ELR (cell line): ENCODE results near the gene CA11.
A peak's percentile ranks its signal among the peaks of the same experiment; 100 is the strongest.

ENCODE experiments used
- DNase-seq: peaks from one replicate; pipeline ENCODE4 v3.0.0-alpha.2; 2015; ENCODE audit warnings: low read depth

The CA11 gene

DNA sequence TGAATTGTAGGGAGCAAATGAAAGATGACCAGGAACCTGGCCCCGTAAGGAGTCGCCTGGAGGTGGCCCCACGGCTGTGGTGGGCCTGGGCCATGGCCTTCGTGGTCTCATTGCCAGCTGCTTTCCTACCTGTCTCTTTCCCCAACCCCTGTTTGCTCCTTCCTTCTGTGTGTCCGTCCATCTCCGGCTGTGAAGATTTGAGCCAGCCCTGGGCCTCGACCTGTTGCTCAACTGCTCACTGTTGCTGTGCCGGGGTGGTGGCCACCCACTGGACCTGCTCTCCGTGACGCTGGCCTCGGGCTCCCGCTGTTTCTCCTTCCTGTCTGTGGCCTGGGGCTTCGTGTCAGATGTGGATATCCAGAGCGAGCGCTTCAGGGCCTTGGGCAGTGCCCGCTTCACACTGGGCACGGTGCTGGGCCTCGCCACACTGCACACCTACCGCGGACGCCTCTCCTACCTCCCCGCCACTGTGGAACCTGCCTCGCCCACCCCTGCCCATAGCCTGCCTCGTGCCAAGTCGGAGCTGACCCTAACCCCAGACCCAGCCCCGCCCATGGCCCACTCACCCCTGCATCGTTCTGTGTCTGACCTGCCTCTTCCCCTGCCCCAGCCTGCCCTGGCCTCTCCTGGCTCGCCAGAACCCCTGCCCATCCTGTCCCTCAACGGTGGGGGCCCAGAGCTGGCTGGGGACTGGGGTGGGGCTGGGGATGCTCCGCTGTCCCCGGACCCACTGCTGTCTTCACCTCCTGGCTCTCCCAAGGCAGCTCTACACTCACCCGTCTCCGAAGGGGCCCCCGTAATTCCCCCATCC lies 17.3 kb downstream of the CA11 start:
- DNase-seq: no peak

DNA sequence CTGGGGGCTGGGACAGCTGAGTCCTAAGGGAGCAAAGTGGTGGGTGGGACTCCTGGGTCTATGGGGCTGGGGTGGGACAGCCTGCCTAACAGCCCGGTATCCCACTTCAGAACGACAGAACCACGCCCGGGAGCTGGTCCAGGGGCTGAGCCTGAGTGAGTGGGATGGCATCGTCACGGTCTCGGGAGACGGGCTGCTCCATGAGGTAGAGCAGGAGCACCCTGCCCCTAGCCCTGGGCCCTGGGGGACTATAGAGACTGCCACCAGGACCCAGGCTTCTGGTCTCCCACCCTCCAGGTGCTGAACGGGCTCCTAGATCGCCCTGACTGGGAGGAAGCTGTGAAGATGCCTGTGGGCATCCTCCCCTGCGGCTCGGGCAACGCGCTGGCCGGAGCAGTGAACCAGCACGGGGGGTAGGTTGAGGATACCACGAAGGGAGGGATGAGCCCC lies 18.1 kb downstream of the CA11 start:
- DNase-seq: no peak

DNA sequence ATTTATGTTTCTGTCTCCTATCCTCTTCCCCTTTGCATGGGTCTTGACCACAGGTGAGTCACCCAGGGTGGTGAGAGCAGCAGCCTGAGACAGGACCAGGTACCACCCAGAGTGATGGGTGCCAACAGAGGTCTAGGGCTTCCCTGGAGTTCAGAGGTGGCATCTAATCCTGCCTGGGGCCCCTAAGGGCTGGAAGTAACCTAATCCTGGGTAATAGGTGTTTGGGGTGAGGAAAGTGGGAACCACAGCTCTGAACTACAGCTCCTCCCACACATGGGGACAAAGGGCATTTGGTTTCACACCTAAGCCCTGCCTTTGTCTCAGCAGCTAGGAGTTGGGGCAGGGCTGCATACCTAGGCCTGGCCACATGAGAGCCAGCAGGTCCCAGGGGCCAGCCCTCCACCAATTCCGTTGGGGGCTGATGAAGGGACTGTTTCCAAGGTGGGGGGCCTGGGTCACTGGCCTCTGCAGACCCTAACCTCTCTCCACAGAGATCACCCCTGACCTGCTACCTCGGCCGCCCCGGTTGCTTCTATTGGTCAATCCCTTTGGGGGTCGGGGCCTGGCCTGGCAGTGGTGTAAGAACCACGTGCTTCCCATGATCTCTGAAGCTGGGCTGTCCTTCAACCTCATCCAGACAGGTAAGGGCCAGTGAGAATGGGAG lies 18.7 kb downstream of the CA11 start:
- peak; percentile 37 for DNase-seq

DNA sequence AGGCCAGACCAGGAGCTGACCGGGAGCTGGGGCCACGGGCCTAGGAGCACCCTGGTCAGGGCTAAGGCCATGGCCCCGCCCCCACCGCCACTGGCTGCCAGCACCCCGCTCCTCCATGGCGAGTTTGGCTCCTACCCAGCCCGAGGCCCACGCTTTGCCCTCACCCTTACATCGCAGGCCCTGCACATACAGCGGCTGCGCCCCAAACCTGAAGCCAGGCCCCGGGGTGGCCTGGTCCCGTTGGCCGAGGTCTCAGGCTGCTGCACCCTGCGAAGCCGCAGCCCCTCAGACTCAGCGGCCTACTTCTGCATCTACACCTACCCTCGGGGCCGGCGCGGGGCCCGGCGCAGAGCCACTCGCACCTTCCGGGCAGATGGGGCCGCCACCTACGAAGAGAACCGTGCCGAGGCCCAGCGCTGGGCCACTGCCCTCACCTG lies 20.1 kb downstream of the CA11 start:
- no peak for DNase-seq

DNA sequence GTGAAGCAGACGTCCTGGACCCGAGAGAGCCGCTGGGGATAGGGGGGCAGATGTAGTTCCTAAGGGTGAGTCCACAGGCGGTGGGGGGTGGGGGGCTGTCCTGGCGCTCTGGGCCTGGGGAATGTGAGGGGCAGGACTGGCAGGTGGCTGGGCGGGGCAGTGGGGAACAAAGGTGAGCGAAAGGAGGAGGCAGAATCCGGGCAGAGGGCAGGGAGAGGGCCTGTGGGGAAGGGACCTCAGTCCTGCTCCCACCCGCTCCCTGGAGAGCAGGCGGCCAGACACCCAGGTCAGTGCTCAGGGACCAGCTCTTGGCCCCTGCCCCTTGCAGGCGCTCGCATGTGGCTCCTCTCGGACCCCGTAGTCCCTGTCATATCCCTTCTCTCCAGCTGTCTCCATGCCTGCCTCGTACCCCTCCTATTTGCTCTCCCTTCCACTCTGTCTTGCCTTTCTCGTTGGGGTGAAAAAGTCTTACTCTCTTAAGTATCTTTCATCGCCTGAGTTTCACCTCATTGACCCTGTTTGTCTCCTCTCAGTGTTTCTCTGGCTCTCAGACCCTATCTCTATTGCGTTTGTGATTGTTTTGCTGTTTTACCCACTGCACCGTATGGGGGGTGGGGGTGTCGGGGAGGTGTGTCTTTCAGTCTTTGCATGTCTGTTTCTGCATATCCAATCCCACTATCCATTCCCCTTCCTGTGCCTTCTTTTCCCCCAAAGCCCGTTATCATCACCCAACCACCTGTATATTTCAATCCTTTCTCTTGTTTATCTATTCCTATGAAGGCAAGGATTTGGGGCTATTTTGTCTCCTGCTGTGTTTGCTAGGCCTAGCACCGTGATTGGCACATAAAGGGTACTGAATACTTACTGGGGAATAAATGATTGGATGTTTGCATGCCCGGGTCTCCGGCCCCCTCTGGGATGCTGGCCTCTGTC lies 20.9 kb downstream of the CA11 start:
- no peak for DNase-seq

DNA sequence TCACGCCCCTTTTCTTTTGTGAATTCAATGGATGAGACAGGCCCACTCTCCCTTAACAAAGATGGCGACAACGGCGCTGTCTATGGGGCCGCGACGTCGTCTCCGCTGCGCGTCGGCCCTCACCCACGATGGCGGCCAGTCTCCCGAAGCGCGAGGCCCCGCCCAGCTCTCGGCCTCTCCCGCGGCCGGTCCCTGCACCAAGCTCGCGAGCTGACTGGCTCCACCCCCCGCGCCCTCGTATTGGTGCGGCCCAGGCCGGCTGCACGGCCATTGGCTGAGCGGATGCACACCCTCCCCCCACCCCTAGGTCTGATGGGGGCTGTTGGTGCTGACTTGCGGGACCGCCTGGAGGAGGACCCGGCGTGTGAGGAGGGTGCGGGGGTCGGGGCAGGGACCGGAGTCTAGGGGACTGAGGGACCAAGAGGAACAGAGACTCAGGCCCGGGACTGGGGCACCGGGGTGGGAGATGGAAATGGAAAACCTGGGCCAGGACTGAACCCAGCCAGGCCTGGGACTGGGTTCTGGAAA lies 21.9 kb downstream of the CA11 start:
- peak; percentile 97 for DNase-seq

DNA sequence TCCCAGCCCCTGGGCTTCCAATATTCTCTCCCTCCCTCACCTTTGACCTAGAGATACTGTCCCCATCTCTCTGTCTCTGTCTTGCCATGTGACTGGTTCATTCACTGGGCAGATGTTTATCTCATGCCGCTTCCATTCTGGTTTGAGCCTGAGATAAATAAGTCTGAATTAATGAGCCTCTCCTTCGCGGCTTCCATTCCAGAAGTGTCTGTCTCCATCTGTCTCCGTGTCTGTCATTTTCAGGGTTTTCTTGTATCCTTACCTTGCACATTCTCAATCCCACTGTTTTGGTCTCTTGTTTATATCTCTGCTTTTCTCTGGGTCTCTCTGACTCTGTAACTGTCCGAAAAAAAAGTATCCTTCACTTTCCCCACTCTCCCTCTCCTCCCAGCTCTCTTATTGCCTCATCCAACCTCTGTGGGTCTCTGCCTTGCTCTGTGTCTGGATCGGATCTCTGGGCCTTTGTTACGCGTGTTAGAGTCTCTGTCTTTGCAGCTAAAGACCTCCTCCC lies 22.4 kb downstream of the CA11 start:
- no peak for DNase-seq

DNA sequence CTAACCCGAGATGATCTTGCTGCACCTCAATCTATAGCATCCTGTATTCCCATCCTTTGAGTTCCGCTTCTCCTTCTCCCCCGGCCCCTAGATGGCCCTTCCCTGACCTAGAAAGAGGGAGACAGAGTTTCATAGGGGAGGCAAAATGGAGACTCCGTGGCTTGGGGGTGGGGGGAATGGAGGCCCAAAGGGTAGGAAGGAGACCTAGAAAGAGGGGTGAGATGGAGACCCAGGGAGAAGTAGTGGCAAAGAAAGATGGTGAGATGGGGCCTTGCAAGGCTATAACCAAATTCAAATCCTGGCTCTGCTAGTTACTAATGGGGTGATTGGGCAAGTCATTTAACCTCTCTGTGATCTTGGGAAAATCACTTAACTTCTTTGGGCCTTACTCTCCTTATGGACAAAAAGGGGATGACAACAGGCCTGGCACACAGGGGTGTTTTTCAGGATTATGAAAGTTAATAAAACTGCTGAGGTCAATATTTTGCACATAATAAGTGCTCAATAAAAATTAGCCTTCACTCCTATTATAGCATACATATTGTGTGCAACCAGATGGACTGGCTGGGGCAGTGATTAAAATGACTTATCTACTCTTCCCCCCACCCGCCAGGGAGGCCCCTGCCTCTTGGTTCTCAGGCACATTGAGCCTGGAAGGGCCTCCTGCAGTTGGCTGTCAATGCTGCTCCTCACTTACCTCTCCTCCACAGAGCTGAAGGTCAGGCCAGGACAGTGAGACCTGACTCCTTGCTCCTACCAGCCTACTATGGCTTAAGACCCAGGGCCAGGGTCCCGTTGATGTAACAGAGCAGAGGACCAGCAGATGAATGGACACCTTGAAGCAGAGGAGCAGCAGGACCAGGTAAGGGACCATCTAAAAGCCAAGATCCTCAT lies 26.0 kb downstream of the CA11 start:
- peak; percentile 49 for DNase-seq

DNA sequence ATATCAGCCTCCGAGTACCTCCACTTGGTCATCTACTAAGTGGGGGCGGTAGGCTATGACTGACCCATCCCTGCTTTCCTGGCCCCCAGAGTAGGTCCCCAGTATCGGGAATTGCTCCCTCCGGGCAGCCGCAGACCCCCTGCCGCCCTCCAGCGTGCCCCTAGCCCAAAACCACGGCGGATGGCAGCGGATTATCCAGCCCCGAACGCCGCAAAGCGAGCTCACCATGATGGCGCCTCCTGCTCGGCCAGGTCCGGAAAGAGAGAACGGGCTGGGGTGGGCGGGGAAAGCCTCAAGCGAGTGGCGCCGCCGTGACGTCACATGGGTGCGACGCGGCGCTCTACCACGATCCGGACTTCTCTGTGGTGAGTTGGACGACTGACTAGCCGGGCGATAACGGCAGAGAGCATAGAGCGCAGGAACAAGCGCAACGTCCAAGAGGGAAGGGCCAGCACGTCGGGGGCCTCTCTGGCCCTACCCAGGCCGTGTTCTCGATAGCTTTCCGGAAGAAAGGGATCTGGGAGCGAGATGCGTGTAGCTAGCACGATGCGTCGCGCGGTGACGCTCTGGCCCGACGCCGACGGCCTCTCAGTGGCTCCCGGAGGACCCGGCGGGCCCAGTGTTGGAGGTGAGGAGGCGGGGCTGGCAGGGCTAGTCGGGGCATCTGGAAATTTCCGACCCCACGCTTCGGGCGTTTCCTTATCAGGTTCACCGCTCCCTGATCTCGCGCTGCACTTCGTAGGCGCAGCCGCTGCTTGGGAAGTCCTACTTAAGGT lies 26.9 kb downstream of the CA11 start, which contains the start of the genes RPL18 and SPHK2:
RPL18 (minus strand) TSS at position 263 of the 776 bp plus-strand sequence; CDS start at position 228, 35 bp downstream.
SPHK2 (plus strand) TSS at position 591 of the 776 bp plus-strand sequence. CDS start 1,009 bp downstream, outside the sequence.
- peak; percentile 98 for DNase-seq

DNA sequence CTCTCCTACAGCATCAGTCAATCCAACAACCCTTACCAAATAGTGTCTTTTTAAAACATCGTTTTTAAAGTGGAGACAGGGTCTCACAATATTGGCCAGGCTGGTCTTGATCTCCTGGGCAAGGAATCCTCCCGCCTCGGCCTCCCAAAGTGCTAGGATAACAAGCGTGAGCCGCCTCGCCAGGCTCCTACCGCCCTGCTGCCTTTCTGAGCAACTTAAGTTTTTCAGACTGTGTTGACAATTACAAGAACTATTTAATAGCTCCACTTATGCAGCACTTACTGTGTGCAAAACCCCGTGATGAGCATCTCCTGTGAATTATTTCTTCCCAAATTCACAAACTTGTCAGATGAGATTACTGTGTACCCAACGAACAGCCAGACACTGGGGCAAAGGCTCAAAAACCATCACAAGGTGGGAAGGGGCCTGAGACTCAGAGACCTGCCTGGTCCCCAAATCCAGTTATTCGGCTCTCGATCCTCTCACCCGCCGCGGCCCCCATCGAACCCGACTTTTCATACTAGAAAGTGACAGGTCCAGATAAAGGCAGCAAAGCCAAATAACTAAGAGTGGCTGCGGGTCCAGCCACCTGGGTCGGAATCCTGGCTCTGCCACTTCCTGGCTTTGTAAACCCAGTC lies 27.6 kb downstream of the CA11 start:
- no peak for DNase-seq

DNA sequence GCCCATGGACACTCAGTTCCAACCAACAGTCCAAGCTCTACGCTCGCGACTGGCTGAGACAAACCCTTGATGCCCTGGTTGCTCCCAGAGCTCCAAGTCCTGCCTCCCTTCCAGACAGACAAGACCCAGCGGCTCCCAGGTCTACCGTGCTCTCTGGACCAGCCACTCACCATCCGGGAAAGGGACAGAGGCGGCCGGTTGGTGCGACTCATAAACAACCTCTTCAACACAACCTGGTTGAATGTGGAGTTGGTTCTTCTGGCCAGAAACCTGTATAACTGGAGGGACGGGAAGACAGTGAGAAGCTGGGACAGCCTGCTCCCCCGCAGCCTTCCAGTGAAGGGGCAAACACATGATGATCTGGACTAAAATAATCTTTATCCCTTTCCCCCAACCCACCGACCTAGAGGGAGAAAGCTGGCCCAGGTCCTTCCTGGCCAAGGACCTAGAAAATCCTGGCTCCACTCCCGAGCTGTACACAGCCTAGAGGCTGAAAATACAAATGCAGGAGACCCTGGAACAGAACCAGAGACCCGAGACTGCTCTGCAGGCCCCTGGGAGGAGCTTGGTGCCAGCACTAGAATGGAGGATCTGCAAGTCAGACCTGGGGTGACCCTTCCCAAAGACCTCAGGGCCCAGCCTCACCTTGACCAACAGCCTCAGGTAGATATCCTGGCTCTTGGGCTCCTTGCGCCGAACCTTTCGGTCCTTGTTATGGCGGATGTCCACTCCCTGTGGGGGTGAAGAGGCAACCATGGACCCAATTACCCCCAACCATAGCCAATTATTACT lies 28.6 kb downstream of the CA11 start:
- DNase-seq: peak; percentile 31

DNA sequence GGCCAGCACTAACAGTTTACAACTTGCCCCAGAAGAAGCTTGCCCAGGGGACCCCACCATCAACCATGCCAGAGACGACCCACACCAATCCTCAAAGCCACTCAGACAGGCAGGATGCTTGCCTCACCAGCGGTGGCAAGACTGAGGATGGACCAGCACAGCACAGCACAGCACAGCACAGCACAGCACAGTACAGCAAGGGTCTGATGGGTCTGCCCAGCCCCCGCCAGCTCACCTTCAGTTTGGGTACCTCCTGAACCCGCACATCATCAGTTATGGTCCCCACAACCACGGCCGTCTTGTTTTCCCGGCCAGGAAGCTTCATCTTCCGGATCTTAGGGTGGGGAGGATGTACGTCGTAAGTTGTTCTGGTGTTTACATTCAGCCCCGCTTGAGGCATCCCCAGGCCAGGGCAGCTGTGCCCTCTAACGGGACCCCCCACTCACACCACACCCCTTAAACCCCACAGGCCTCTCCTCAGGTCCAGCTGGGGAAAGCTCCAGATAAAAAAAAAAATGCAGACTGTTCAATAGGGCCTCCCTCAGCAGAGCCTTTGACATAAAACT lies 29.4 kb downstream of the CA11 start:
- no peak for DNase-seq

DNA sequence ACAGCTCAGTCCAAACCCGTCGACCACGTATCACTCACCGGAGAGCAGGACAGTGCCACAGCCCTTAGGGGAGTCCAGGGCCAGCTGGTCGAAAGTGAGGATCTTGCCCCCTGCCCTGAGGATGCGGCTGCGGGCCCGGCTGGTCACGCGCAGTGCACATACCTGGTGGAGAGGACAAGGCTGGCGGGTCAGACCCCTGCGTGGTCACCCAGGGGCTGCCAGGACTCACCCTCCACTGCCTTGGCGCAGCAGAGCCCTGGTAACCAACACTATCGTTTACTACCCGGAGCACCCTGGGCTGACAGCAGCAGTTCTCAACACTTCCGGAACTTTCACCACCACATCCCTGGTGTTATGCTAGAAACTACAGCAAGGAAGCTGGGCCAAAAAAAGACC lies 29.9 kb downstream of the CA11 start:
- DNase-seq: no peak

DNA sequence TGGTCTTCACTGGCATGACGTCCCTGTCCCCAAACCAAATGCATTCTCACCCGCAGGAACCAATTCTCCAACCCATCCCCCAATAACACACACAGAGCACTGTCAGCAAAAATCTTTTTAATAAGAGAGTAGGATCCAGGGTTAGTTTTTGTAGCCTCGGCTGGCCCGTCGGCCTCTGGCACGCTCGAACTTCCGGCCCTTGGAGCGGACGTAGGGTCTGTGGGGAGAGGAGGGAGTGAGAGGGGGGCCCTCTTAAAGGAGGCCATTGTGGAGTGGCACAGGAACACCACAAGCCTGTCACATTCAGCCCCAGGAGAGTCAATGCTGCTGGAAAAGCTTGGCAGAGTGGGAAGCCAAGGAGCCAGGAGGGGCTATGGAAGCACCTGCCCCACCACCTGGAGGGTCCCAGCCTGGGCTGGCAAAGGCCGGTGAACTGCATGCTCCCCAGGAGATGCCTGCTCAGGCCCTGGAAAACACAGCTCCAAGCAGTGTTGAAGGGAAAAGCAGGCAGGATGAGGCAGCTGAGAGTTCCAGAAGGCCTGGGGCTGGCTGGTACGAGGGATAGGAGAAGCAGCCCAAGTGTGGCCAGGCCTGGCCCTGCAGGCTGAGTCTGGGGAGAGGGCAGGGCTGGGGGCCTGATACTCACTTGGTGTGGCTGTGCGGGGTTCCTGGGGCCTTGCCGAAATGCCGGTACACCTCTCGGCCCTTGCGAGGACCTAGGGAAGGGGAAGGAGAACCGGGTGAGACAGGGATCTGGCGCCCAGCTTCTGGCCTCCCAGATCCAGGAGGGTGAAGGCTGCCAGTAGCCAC lies 30.6 kb downstream of the CA11 start:
- no peak for DNase-seq

DNA sequence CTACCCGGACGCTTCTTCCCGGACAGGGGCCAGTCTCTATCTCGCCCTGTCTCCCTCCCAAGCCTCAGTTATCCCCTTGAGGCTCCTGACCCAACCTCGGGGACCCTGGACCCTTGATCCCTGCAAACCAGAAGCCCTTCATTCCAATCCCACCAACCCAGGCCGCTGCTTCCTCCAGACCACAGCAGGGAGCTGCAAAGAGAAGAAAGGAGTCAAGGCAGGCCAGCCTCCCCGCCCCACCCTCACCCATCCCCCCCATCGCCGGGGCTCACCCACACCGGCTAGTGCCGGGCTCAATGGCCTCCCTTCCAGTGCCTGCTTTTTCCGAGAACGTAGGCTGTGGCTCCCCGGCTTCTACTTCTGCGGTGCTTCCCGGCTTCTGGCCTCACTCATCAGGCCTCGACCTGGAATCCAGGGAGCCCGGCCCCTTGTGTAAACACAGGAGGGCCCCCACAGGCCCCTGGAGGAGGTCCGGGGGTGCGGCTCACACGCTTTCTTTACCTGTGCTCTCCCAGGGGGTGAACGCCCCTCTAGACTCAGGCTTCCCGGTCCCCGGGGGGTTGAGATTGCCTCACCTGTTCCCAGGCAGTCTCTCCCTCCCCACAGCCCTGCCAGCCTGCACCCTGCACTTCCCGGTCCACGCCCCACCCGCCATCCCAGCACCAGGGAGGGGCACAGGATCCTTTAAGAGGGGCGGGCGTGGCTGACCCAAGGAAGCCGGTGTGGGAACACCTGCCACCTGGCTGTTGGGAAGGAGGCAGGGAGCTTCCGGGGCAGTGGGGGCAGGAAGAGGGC lies 31.4 kb downstream of the CA11 start, which contains the start of gene FAM83E:
FAM83E (minus strand) TSS at position 641 of the 795 bp plus-strand sequence. CDS start 1,704 bp downstream, outside the sequence.
- peak; percentile 54 for DNase-seq

DNA sequence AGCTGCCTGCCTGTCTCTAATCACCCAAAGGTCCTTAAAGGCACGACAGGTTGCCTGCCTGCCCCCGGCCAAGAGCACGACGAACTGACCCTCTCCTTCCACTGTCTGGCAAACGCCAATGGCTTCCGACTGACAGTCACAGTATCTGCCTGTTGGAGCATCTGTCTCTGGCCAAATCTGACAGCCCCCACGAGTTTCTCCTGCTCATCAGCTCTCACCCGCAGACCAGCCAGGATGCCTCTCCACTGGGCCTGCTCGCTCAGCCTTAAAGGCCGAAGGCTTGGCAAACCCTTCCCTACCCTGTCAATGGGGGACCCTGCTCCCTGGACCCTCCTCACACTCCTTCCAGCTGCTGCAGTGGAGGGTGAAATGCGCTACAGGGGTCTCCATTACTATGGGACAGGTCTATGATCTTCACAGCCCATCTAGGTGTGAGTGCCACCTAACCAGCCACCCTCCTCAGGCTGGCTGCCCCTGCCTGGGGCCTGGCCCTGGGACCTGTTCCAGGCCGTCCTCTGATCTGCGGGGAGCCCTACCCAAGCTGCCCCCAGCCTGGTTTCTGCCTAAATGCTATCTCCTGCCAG lies 32.0 kb downstream of the CA11 start:
- peak; percentile 39 for DNase-seq
